Activated CD8-positive, alpha-beta T cell treated with anti-CD3 and anti-CD28 coated beads for 36 hours (primary cell): Measurements from ENCODE around the gene LEF1. TPM values are rescaled to one million over a fixed set of nuclear protein-coding genes. Genes with fewer than 3 reads are reported as not detected.

Experiments
- ATAC-seq: fragments of 200-7000 bp; cut with Tn5 transposase; one replicate; pipeline ENCODE4 v1.10.0; 2021; ENCODE audit warnings: mild to moderate bottlenecking, moderate library complexity
- CTCF ChIA-PET: fragments of 350-600 bp; sonication (Branson Sonifier 250); formaldehyde crosslinking; loops from one replicate; lab custom pipeline; 2021; ENCODE audit warnings: antibody characterized with exemption; lab: Charles Lee
- POLR2A ChIA-PET: fragments of 350-600 bp; sonication (Branson Sonifier 250); formaldehyde crosslinking; loops from one replicate; lab custom pipeline; 2021; ENCODE audit warnings: antibody characterized with exemption; lab: Charles Lee
- DNase-seq: peaks from one replicate; pipeline ENCODE4 v3.0.0-alpha.2; 2020
- H3K27ac Mint-ChIP-seq: one replicate; pipeline ENCODE4 v1.8.0; 2021; ENCODE audit warnings: mild to moderate bottlenecking, mixed read lengths
- H3K27me3 Mint-ChIP-seq: one replicate; pipeline ENCODE4 v1.8.0; 2021; ENCODE audit warnings: mixed read lengths
- H3K36me3 Mint-ChIP-seq: one replicate; pipeline ENCODE4 v1.8.0; 2021; ENCODE audit warnings: low read depth, mixed read lengths
- H3K4me1 Mint-ChIP-seq: one replicate; pipeline ENCODE4 v1.8.0; 2021; ENCODE audit warnings: low read depth, mixed read lengths
- H3K4me3 Mint-ChIP-seq: one replicate; pipeline ENCODE4 v1.8.0; 2021; ENCODE audit warnings: mild to moderate bottlenecking, moderate library complexity, mixed read lengths
- H3K9me3 Mint-ChIP-seq: one replicate; pipeline ENCODE4 v1.8.0; 2021; ENCODE audit warnings: mixed read lengths
- CTCF ChIP-seq: fragments of 200-600 bp; IDR thresholded peaks from one replicate; pipeline ENCODE4 v1.8.0; 2022; ENCODE audit warnings: antibody characterized with exemption, mild to moderate bottlenecking
- intact Hi-C: fragments of 100-400 bp; cut with micrococcal nuclease; formaldehyde crosslinking; loops from one replicate; pipeline ENCODE4 v1.10.0; 2022
- total RNA-seq, 2 experiments: library from RNA; stranded (reverse); gene quantifications; one replicate each; pipeline ENCODE4 v1.2.3, GENCODE V29; 2021

LEF1 gene
- total RNA-seq, 2 experiments from 2014 or later, result 178 to 182 TPM

- intact Hi-C loops, result no loop called here
- peaks cover 21% of the 10 kb centered on the region for H3K36me3 Mint-ChIP-seq
- DNase-seq (no peak), ATAC-seq (peak; percentile 66)
- POLR2A ChIA-PET, result interaction anchor here (0.7 to 2.9 kb wide), 5 partner anchors 13 to 127 kb away, joined by 3 to 8 read pairs (median 5); no protein-coding TSS in a partner anchor
- H3K4me3 Mint-ChIP-seq, result no peak overlapping the region
- peak overlapping the region; percentile 83 for H3K27ac Mint-ChIP-seq
- CTCF ChIA-PET, result interaction anchor here (0.6 to 2.5 kb wide), 11 partner anchors 10 to 529 kb away, joined by 3 to 12 read pairs (median 4); no protein-coding TSS in a partner anchor
- H3K27me3 Mint-ChIP-seq, result no peaks in the 10 kb centered on the region
- no peaks in the 10 kb centered on the region for H3K9me3 Mint-ChIP-seq
- no peak for TF ChIP-seq CTCF
- H3K4me1 Mint-ChIP-seq, result peaks cover 43% of the 10 kb centered on the region
Observed at GRCh38 chr4:108043526-108043925, 125.2 kb downstream of the LEF1 start.

- no peak for TF ChIP-seq CTCF
- intact Hi-C loops, result no loop called here
- ChIA-PET POLR2A (interaction anchor here (0.7 to 1.8 kb wide), 4 partner anchors 12 to 128 kb away, joined by 3 to 6 read pairs (median 4); no protein-coding TSS in a partner anchor), CTCF (interaction anchor here (1.2 to 2.5 kb wide), 6 partner anchors 12 to 530 kb away, joined by 3 to 12 read pairs (median 4); no protein-coding TSS in a partner anchor)
- peak overlapping the region; percentile 83 for H3K27ac Mint-ChIP-seq
- no peak overlapping the region for H3K4me3 Mint-ChIP-seq
- H3K36me3 Mint-ChIP-seq, result peaks cover 16% of the 10 kb centered on the region
- ATAC-seq (no peak), DNase-seq (no peak)
- H3K27me3 Mint-ChIP-seq, result no peaks in the 10 kb centered on the region
- H3K9me3 Mint-ChIP-seq, result no peaks in the 10 kb centered on the region
- peaks cover 44% of the 10 kb centered on the region for H3K4me1 Mint-ChIP-seq
Observed at GRCh38 chr4:108042927-108043326, 125.8 kb downstream of the LEF1 start.

- Mint-ChIP-seq H3K4me3 (no peak overlapping the region), H3K27me3 (no peaks in the 10 kb centered on the region), H3K36me3 (peaks cover 25% of the 10 kb centered on the region), H3K4me1 (peaks cover 51% of the 10 kb centered on the region), H3K27ac (peak overlapping the region; percentile 98), H3K9me3 (peaks cover 2% of the 10 kb centered on the region)
- DNase-seq, result no peak
- ATAC-seq, result peak; percentile 34
- TF ChIP-seq CTCF, result no peak
- intact Hi-C loops, result loop anchor here (5.0 kb wide), 1 partner anchor 34 kb away; no protein-coding TSS in a partner anchor
- ChIA-PET POLR2A (interaction anchor here (1.0 to 1.1 kb wide), 2 partner anchors 43 to 79 kb away, joined by 3 to 4 read pairs; no protein-coding TSS in a partner anchor), CTCF (interaction anchor here (0.6 to 3.8 kb wide), 3 partner anchors 9 to 126 kb away, joined by 3 to 16 read pairs (median 4); no protein-coding TSS in a partner anchor)
Observed at GRCh38 chr4:108037884-108038283, 130.8 kb downstream of the LEF1 start.

- DNase-seq (peak; percentile 89), ATAC-seq (peak; percentile 83)
- intact Hi-C loops, result loop anchor here (5.0 kb wide), 1 partner anchor 36 kb away; no protein-coding TSS in a partner anchor
- Mint-ChIP-seq H3K27ac (peak overlapping the region; percentile 98), H3K36me3 (peaks cover 34% of the 10 kb centered on the region), H3K27me3 (no peaks in the 10 kb centered on the region), H3K4me1 (peaks cover 61% of the 10 kb centered on the region), H3K9me3 (peaks cover 9% of the 10 kb centered on the region), H3K4me3 (peak overlapping the region; percentile 71)
- TF ChIP-seq CTCF, result no peak
- ChIA-PET POLR2A (interaction anchor here (0.6 to 3.7 kb wide), 8 partner anchors 12 to 536 kb away, joined by 3 to 13 read pairs (median 4); no protein-coding TSS in a partner anchor), CTCF (interaction anchor here (1.1 to 3.8 kb wide), 7 partner anchors 10 to 536 kb away, joined by 3 to 18 read pairs (median 3); no protein-coding TSS in a partner anchor)
Observed at GRCh38 chr4:108036213-108036612, 132.5 kb downstream of the LEF1 start.

GRCh38 chr4:108035691-108036090 is 133.0 kb downstream of the LEF1 start:
- Mint-ChIP-seq H3K9me3 (peaks cover 9% of the 10 kb centered on the region), H3K27ac (peak overlapping the region; percentile 98), H3K27me3 (no peaks in the 10 kb centered on the region), H3K36me3 (peaks cover 37% of the 10 kb centered on the region), H3K4me1 (peaks cover 66% of the 10 kb centered on the region), H3K4me3 (peak overlapping the region; percentile 71)
- POLR2A ChIA-PET, result interaction anchor here (0.6 to 3.7 kb wide), 13 partner anchors 12 to 536 kb away, joined by 3 to 13 read pairs (median 5); partner anchors contain the start of genes HADH and LEF1
- intact Hi-C loops, result loop anchor here (5.0 kb wide), 1 partner anchor 37 kb away; no protein-coding TSS in a partner anchor
- ATAC-seq (peak; percentile 13), DNase-seq (peak; percentile 72)
- TF ChIP-seq CTCF, result no peak
- CTCF ChIA-PET, result interaction anchor here (1.1 to 3.8 kb wide), 7 partner anchors 11 to 537 kb away, joined by 3 to 18 read pairs (median 3); no protein-coding TSS in a partner anchor
